Measurements from ENCODE around the gene CALB2. TPM values are rescaled to one million over a fixed set of nuclear protein-coding genes. Genes with fewer than 3 reads are reported as not detected.
A peak's percentile ranks its signal among the peaks of the same experiment; 100 is the strongest.

CALB2 gene
- total and polyA plus RNA-seq, 2 of the 13 experiments (the other 11 are each of a cell fraction or from before 2014, with no cell fraction given), result 0.37 to 0.40 TPM

- 0 out of 2 replicates have a peak, but pooled peaks have one; percentile 51 for TF ChIP-seq ZNF576 (CRISPR knock-in tag; IDR thresholded peaks at IDR 0.05)
- 0 out of 2 replicates have a peak, but pooled peaks have one; percentile 26 for TF ChIP-seq NFE2 (CRISPR knock-in tag; IDR thresholded peaks at IDR 0.05)
- no peak for TF ChIP-seq ZNF841 (CRISPR knock-in tag; IDR thresholded peaks at IDR 0.05; ENCODE audit: borderline replicate concordance)
- no peak for TF ChIP-seq IRX3 (CRISPR knock-in tag; IDR thresholded peaks at IDR 0.05; ENCODE audit: borderline replicate concordance, low read depth)
- no peak for TF ChIP-seq SETDB1 (CRISPR knock-in tag; IDR thresholded peaks at IDR 0.05; ENCODE audit: borderline replicate concordance)
- TF ChIP-seq TP53 (CRISPR knock-in tag; conservative IDR thresholded peaks at IDR 0.05), result peak; percentile 82; the same call in 1 of the 2 replicates
- TF ChIP-seq ZNF414 (CRISPR knock-in tag; IDR thresholded peaks at IDR 0.05), result no peak; the same call in 1 of the 2 replicates
- peak; percentile 98 for TF ChIP-seq PHF21A (CRISPR knock-in tag; IDR thresholded peaks at IDR 0.05)
- TF ChIP-seq, protein P1, sequence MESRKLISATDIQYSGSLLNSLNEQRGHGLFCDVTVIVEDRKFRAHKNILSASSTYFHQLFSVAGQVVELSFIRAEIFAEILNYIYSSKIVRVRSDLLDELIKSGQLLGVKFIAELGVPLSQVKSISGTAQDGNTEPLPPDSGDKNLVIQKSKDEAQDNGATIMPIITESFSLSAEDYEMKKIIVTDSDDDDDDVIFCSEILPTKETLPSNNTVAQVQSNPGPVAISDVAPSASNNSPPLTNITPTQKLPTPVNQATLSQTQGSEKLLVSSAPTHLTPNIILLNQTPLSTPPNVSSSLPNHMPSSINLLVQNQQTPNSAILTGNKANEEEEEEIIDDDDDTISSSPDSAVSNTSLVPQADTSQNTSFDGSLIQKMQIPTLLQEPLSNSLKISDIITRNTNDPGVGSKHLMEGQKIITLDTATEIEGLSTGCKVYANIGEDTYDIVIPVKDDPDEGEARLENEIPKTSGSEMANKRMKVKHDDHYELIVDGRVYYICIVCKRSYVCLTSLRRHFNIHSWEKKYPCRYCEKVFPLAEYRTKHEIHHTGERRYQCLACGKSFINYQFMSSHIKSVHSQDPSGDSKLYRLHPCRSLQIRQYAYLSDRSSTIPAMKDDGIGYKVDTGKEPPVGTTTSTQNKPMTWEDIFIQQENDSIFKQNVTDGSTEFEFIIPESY (CRISPR knock-in tag; IDR thresholded peaks at IDR 0.05), result peak; percentile 77
- TF ChIP-seq RBM22 (optimal IDR thresholded peaks at IDR 0.05; ENCODE audit: low read length), result peak; percentile 99
- peak in 1 of 2 experiments; percentile 45; a peak in 1 of 4 replicates for TF ChIP-seq NR2F1 (CRISPR knock-in tag; IDR thresholded peaks at IDR 0.05)
- TF ChIP-seq, protein P2, sequence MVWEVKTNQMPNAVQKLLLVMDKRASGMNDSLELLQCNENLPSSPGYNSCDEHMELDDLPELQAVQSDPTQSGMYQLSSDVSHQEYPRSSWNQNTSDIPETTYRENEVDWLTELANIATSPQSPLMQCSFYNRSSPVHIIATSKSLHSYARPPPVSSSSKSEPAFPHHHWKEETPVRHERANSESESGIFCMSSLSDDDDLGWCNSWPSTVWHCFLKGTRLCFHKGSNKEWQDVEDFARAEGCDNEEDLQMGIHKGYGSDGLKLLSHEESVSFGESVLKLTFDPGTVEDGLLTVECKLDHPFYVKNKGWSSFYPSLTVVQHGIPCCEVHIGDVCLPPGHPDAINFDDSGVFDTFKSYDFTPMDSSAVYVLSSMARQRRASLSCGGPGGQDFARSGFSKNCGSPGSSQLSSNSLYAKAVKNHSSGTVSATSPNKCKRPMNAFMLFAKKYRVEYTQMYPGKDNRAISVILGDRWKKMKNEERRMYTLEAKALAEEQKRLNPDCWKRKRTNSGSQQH (CRISPR knock-in tag; IDR thresholded peaks at IDR 0.05; ENCODE audit: low read depth), result peak; percentile 35; the same call in 1 of the 2 replicates
- TF ChIP-seq DZIP1 (CRISPR knock-in tag; IDR thresholded peaks at IDR 0.05), result no peak
- no peak for TF ChIP-seq ATRX (CRISPR knock-in tag; IDR thresholded peaks at IDR 0.05; ENCODE audit: borderline replicate concordance)
- peak; percentile 80 for TF ChIP-seq SMYD3 (CRISPR knock-in tag; IDR thresholded peaks at IDR 0.05)
- TF ChIP-seq, protein P3, sequence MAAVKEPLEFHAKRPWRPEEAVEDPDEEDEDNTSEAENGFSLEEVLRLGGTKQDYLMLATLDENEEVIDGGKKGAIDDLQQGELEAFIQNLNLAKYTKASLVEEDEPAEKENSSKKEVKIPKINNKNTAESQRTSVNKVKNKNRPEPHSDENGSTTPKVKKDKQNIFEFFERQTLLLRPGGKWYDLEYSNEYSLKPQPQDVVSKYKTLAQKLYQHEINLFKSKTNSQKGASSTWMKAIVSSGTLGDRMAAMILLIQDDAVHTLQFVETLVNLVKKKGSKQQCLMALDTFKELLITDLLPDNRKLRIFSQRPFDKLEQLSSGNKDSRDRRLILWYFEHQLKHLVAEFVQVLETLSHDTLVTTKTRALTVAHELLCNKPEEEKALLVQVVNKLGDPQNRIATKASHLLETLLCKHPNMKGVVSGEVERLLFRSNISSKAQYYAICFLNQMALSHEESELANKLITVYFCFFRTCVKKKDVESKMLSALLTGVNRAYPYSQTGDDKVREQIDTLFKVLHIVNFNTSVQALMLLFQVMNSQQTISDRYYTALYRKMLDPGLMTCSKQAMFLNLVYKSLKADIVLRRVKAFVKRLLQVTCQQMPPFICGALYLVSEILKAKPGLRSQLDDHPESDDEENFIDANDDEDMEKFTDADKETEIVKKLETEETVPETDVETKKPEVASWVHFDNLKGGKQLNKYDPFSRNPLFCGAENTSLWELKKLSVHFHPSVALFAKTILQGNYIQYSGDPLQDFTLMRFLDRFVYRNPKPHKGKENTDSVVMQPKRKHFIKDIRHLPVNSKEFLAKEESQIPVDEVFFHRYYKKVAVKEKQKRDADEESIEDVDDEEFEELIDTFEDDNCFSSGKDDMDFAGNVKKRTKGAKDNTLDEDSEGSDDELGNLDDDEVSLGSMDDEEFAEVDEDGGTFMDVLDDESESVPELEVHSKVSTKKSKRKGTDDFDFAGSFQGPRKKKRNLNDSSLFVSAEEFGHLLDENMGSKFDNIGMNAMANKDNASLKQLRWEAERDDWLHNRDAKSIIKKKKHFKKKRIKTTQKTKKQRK (IDR thresholded peaks at IDR 0.05; ENCODE audit: low read length), result no peak
- no peak for TF ChIP-seq TCF7L2 (IDR thresholded peaks at IDR 0.05; ENCODE audit: low read depth, low read length)
Observed at GRCh38 chr16:71426069-71426879, 67.8 kb downstream of the CALB2 start (continued).
